HEK293T (cell line): Measurements from ENCODE around the gene RBM46.

ENCODE experiments used
- BHLHE40 ChIP-seq: fragments of 450-650 bp; IDR thresholded peaks from 2 replicates; pipeline ENCODE4 v1.6.1; 2016; ENCODE audit warnings: mild to moderate bottlenecking, moderate library complexity, borderline replicate concordance
- ELF4 ChIP-seq: fragments of 450-650 bp; IDR thresholded peaks from 2 replicates; pipeline ENCODE4 v1.6.1; 2017; ENCODE audit warnings: antibody characterized with exemption
- FOXK2 ChIP-seq: fragments of 450-650 bp; IDR thresholded peaks from 2 replicates; pipeline ENCODE4 v1.6.1; 2016; ENCODE audit warnings: mild to moderate bottlenecking
- FOXM1 ChIP-seq: fragments of 450-650 bp; IDR thresholded peaks from 2 replicates; pipeline ENCODE4 v1.6.1; 2017; ENCODE audit warnings: mild to moderate bottlenecking, borderline replicate concordance
- LEF1 ChIP-seq: fragments of 450-650 bp; IDR thresholded peaks from 2 replicates; pipeline ENCODE4 v1.6.1; 2017; ENCODE audit warnings: mild to moderate bottlenecking, borderline replicate concordance
- NFRKB ChIP-seq: fragments of 450-650 bp; IDR thresholded peaks from 2 replicates; pipeline ENCODE4 v1.6.1; 2016; ENCODE audit warnings: mild to moderate bottlenecking, moderate library complexity
- PKNOX1 ChIP-seq: fragments of 450-650 bp; IDR thresholded peaks from 2 replicates; pipeline ENCODE4 v1.6.1; 2016
- SP1 ChIP-seq: fragments of 450-650 bp; IDR thresholded peaks from 2 replicates; pipeline ENCODE4 v1.6.1; 2017
- TARDBP ChIP-seq: fragments of 450-650 bp; IDR thresholded peaks from 2 replicates; pipeline ENCODE4 v1.6.1; 2016
- ZNF384 ChIP-seq: fragments of 450-650 bp; IDR thresholded peaks from 2 replicates; pipeline ENCODE4 v1.6.1; 2016

GRCh38 chr4:154877110-154877760, 96.2 kb downstream of the RBM46 start:
- TF ChIP-seq NFRKB = no peak
- TF ChIP-seq SP1 = no peak
- TF ChIP-seq ZNF384 = no peak
- TF ChIP-seq ELF4 = no peak
- TF ChIP-seq BHLHE40 = no peak
- TF ChIP-seq FOXM1 = no peak
- no peak for TF ChIP-seq FOXK2
- no peak for TF ChIP-seq TARDBP
- TF ChIP-seq LEF1 = no peak
- no peak for TF ChIP-seq PKNOX1
